GM18951 (cell line): ENCODE results near the gene DFFB.

Experiments
- POLR2A ChIP-seq: IDR thresholded peaks from 4 replicates; pipeline ENCODE4 v1.6.1; 2011; ENCODE audit warnings: mild to moderate bottlenecking; ENCODE audit not compliant: insufficient read length, insufficient read depth; ENCODE audit errors: extremely low read depth
- in situ Hi-C: fragments of 300-500 bp; cut with MboI; formaldehyde crosslinking; loops from one replicate; pipeline ENCODE4 v1.12.0; 2022; ENCODE audit warnings: low sequenced_read_pairs, mixed read lengths, inconsistent platforms; ENCODE audit not compliant: unreplicated experiment

Gene DFFB

DNA sequence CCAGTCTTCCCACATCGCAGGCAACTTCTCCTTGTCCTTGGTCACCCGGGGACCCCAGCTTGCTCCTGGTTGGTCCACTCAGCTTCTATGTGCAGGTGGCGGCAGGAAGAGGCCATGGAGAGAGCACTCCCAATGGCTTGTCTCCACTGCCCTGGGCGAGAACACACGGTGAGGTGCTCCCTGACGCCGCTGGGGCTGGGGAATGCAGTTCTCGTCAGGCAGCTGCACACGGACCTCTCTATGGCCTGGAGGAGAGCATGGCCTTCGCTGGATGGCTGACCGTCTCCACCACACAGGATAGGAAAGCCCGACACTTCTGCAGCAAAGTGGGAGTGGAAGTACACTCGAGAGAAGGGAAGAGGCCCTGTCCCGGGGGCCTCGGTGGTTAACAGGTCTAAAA, 31.0 kb downstream of the DFFB start:
- in situ Hi-C loops = no loop called here
- no peak for TF ChIP-seq POLR2A

DNA sequence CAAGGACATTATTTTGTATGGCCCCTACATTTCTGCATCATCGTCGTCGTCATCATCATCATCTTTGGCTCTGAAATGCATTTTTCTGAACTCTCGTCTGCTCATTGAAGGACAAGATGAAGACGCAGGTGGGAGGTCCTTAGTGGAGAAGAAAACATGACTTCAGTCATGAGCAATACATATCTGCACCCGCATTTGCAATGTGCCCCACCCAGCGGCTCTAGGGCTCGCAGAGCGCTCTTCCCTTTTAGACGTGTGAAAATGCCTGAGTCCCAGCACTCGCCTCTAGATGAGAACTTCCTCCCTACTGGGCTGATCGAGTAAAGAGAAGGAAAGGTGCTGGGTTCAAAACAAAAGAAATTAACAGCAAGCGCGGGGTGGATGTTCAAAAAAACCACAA, 32.7 kb downstream of the DFFB start:
- in situ Hi-C loops = no loop called here

DNA sequence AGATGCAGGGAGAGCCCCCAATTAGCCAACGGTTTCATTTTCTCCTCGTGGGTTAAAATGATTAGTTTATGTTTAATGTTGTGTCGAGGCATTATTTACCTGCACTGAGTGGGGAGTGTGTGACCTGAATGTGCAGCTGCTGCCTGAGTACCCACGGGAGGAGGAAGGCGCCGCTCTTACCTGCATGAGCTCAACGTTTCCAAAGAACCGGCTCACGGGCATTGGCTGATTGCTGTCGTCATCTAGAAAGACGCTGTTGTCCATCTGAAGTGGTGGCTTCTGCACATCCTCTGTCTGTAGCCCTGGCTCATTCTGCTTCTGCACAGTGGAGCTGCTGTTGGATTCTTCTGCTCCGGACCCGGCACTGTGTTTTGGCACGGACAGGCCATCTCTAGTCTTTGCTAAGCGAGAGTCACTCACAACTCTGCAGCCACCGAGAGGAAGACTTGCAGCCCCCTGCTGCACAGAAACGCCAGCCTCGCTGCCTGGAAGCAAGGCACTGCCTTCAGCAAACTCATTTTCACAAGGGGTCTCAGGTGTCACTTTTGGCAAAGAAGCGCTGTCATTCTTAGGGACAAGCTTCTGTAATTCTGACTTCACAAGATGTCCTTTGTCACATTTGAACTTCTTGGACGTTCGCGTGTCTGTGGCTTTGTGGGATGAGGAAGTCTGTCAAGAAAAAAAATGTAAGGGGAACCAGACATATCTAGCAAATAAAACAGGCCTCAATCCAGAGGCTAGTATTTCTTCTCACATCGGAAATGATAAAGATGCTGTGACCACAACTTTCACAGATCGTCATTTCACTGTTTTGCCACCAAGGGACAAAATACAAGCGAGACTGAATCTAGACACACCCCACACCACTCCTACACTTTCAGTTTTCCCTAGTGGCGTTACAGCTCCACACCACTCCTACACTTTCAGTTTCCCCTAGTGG, 33.4 kb downstream of the DFFB start:
- TF ChIP-seq POLR2A = no peak
- in situ Hi-C loops = no loop called here

More for the DNA sequence above, 32.7 kb downstream of the DFFB start:
- TF ChIP-seq POLR2A = no peak

DNA sequence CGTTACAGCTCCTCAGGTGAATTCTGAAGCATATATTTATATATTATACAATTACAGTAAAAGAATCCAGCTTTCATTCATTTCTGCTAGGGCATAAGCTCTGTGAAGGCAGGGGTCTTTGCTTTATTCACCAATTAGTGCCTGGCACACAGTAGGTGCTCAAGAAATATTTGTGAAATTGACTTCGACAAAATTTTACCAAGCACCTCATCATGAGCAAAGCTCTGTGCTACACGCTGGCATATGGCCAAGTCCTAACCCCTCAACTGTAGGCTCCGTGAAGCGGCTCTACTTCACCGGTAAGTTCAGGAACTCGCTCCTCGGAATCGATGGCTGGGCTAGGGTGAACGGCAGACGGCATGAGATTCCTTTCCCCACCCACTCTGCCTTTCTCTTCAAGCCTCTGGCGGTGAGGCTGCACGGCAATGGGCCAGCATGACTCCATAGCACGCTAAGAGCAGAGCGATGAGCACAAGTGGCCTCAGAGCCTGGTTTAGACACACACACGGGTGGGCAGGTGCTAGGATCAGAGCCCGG, 34.1 kb downstream of the DFFB start:
- TF ChIP-seq POLR2A = no peak
- in situ Hi-C loops = no loop called here

DNA sequence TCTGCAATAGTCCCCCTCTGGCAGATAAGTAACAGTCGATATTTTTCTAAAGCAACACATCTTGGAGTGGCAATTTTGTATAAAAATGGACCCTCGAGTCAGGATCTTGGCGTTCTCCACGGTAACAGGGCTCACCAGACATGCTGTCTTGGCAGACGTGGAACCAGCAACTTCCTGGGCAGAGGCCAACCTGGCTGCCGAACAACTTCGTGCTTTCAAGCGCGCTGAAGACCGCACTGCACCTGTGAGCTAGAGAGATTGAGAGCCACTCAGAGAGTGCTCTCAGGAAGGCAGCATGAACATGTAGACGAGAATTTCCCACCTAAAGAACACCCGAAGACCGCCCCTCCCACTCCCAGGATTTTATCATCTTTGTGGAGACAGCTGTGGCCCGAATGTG, 35.5 kb downstream of the DFFB start:
- in situ Hi-C loops = no loop called here
- no peak for TF ChIP-seq POLR2A

DNA sequence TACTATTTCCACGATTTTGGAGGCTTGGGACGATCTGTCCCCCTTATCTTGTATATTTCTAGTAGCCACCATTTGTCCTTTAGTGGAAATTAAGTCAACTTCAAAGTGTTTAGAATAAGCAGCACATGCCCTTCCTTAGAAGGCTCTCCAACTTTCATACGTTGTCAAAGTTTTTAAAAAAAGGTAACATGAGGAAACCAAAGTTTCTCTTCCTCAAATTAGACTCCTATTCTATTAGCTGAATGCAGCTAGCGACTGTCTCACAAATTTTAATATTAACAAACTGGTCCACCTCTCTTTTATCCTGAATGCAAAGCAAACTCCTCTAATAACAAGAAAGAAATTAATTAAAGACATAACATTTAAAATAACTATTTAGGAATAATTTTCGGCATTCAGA, 35.9 kb downstream of the DFFB start:
- TF ChIP-seq POLR2A = no peak
- in situ Hi-C loops = no loop called here

DNA sequence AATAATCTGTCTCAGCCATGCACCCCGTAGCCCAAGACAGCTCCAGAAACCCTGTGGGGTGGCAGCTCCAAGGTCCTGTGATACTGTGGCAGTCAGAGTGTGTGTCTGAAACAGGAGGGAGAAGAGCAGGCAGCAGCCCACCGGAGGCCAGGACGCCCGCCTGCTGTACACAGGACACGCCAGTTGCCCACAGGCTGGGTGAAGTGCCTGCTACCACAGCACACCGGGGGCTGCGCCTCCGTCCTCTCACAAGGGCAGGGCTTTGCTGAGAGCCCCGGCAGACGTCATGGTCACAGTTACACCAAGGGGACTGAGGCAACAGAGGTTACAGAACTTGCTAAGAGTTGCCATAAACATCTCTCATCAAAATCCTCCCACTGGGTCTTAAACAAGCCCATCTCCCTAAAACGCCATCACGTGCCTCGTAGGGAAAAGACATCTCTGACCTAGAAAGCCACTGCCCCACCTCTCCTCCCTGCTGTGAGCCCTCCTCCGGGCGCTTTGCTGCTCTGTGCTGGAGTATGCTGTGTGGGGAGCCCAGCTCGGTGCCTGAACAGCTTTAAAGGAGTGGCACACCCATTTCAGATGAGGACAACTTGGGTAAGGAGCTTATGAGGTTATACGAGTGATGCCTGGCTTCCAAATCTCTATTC, 37.5 kb downstream of the DFFB start:
- in situ Hi-C loops = no loop called here

DNA sequence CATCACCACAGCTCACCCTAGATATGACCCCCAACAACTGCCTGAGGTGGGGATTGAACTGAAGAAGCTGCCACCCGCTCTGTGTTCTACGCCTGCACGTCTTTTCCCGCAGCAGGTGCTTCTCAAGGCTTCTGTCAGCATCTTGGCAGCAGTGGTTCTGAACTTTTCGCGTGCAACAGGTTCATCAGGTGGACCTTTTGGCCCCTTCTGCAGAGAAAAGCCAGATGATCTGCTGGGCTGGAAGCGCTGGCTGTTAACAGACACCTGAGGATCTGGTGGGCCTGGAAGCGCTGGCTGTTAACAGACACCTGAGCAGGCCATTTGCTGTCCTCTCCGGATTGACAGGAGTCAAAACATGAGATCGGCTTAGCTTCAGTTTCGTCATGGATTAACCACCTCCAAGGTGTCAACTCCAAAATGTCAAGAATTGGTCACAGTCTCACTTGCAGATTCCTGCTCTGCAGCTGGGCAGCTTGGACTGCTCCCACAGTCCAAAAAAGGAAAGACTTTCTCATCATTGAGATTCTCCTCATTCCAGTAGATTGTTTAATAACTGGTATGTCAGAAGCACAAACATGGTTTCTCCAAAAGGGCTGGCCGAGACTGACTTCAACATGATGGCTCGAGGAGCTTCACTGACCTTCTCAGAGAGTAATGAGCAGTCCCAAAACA, 38.1 kb downstream of the DFFB start:
- no peak for TF ChIP-seq POLR2A
- in situ Hi-C loops = no loop called here

More for the DNA sequence above, 37.5 kb downstream of the DFFB start:
- TF ChIP-seq POLR2A = no peak

DNA sequence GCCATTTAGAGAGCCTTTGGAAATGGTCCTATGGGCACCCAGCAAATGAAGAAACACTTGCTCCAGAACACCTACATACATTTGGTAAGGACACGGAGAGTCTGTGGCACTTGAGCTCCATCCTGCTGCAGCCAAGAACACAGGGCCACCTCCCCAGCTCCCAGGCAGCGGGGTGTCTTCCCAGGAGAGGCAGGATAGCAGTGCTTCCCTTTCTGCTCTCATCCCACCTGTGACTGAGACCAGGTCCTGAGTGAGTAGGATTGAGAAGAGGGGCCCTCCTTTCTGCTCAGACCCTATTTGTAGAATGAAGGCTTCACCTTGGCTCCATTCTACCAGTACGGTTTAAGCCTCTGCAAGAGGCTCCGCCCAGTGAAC, 38.7 kb downstream of the DFFB start:
- in situ Hi-C loops = no loop called here

DNA sequence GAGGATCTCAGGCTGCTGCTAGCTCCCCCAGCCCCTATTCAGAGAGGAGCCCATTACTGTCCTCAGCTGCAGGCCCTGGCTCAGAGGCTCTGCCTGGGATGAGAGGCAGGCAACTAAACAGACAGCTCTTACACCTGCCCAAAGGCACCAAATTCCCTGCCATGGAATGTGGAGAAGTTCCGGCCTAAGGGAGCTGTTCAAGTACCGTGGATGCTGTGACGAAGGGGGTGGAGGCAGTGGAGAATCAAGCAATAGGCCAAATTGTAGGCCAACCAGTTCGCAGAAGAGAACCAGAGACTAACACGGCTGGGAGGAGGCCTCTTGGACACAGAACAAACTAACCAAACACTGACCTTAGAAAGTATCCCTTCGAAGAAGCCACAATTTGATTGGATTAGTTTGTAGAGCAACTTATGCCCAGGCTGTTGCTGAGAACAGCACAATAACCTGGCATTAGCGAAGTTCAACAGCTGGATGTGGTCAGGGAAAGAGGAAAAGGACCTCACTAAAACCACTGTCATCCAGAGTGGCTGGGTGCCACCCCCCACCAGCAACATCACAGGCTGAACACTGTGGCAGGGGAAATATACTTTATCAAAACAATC, 39.2 kb downstream of the DFFB start:
- in situ Hi-C loops = no loop called here
- no peak for TF ChIP-seq POLR2A

More for the DNA sequence above, 38.7 kb downstream of the DFFB start:
- TF ChIP-seq POLR2A = no peak

DNA sequence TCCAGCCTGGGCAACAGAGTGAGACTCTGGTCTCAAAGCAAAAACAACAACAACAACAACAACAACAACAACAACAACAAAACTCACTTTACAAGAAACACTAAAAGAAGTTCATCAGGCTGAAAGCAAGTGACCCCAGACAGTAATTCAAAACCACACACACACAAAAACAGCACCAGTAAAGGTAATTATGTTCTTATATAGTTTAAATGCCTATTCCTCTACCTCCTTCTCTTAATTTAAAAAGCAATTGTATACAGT, 41.1 kb downstream of the DFFB start:
- TF ChIP-seq POLR2A = no peak
- in situ Hi-C loops = no loop called here

DNA sequence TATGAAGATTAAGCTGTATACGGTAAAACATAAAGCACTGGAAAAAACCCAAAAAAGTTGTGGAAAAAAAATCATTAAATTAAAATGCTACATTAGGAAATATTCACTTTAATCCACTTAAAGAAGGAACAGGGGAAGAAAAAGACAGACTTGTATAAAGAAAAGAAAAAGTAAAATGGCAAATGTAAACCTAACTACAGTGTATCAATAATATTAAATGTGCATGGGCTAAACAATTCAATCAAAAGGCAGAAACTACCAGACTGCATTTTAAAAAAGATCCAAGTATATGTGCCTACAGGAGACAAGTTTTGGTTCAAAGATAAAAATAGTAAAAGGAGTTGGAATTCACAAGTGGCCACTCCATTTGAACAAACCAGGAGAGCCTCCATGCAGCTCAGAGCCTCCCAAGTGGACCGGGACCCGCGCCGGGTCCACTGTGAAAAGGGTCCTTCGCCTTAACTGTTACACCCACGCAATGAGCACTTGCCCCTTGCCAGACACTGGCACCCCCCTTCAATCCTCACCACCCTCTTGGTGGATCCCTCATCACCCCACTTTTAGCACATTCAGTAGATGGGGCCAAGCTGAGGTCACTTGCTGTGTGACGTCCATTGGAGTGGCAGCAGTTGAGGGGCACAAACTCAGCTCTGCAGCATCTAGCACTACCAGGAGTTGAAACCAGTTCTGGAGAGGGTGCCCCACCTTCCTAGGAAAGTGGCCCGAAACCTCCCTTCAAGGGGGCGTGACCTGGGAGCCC, 41.9 kb downstream of the DFFB start:
- TF ChIP-seq POLR2A = no peak
- in situ Hi-C loops = no loop called here
